Ishikawa (cell line): ENCODE data around the gene WNK1.

Source experiments
- CEBPB ChIP-seq: IDR thresholded peaks from 2 replicates; pipeline ENCODE4 v1.6.1; 2012
- CREB1 ChIP-seq: IDR thresholded peaks from 2 replicates; pipeline ENCODE4 v1.6.1; 2012; ENCODE audit warnings: low read depth
- EGR1 ChIP-seq: IDR thresholded peaks from 2 replicates; pipeline ENCODE4 v1.6.1; 2012
- EP300 ChIP-seq: IDR thresholded peaks from 2 replicates; pipeline ENCODE4 v1.6.1; 2012; ENCODE audit warnings: borderline replicate concordance
- FOXM1 ChIP-seq: IDR thresholded peaks from 2 replicates; pipeline ENCODE4 v1.6.1; 2012; ENCODE audit warnings: low read depth, borderline replicate concordance
- MAX ChIP-seq: IDR thresholded peaks from 2 replicates; pipeline ENCODE4 v1.6.1; 2012
- NFIC ChIP-seq: IDR thresholded peaks from 2 replicates; pipeline ENCODE4 v1.6.1; 2012
- RAD21 ChIP-seq: IDR thresholded peaks from 2 replicates; pipeline ENCODE4 v1.6.1; 2012; ENCODE audit warnings: low read depth
- REST ChIP-seq: IDR thresholded peaks from 2 replicates; pipeline ENCODE4 v1.6.1; 2012; ENCODE audit warnings: low read depth, mild to moderate bottlenecking
- TAF1 ChIP-seq: IDR thresholded peaks from 2 replicates; pipeline ENCODE4 v1.6.1; 2012; ENCODE audit warnings: low read depth, mild to moderate bottlenecking
- TCF12 ChIP-seq: IDR thresholded peaks from 2 replicates; pipeline ENCODE4 v1.6.1; 2012; ENCODE audit warnings: low read depth
- TEAD4 ChIP-seq: IDR thresholded peaks from 2 replicates; pipeline ENCODE4 v1.6.1; 2012
- USF1 ChIP-seq: IDR thresholded peaks from 2 replicates; pipeline ENCODE4 v1.6.1; 2012
- YY1 ChIP-seq: IDR thresholded peaks from 2 replicates; pipeline ENCODE4 v1.6.1; 2012; ENCODE audit warnings: low read depth
- ZBTB7A ChIP-seq: IDR thresholded peaks from 2 replicates; pipeline ENCODE4 v1.6.1; 2012; ENCODE audit warnings: low read depth

Gene WNK1

GRCh38 chr12:916712-917445 is 164.5 kb downstream of the WNK1 start:
- TF ChIP-seq TEAD4 (no peak), REST (no peak), EP300 (no peak), CEBPB (no peak), FOXM1 (no peak), EGR1 (no peak), RAD21 (no peak), CREB1 (no peak), YY1 (no peak), USF1 (no peak), MAX (no peak), NFIC (no peak), TCF12 (no peak), TAF1 (no peak), ZBTB7A (no peak)

GRCh38 chr12:920676-921075 is 168.3 kb downstream of the WNK1 start:
- TF ChIP-seq TCF12 (no peak), EGR1 (no peak), NFIC (no peak), YY1 (no peak)

GRCh38 chr12:922285-922684 is 169.9 kb downstream of the WNK1 start:
- no peak for TF ChIP-seq ZBTB7A
- no peak for TF ChIP-seq TCF12
- TF ChIP-seq EGR1 = no peak
- TF ChIP-seq TEAD4 = no peak
- TF ChIP-seq CEBPB = no peak
- no peak for TF ChIP-seq REST
- TF ChIP-seq CREB1 = no peak
- TF ChIP-seq FOXM1 = no peak
- no peak for TF ChIP-seq EP300
- no peak for TF ChIP-seq RAD21
- no peak for TF ChIP-seq USF1
- TF ChIP-seq YY1 = no peak
- TF ChIP-seq NFIC = no peak

- TF ChIP-seq REST (no peak), EP300 (no peak), TEAD4 (no peak), CREB1 (no peak), YY1 (no peak), TCF12 (no peak), ZBTB7A (no peak), FOXM1 (no peak), CEBPB (no peak), RAD21 (no peak)
Measured at GRCh38 chr12:926641-927040, 174.3 kb downstream of the WNK1 start.

- no peak for TF ChIP-seq REST
- no peak for TF ChIP-seq FOXM1
- no peak for TF ChIP-seq EP300
- TF ChIP-seq MAX = no peak
- TF ChIP-seq TEAD4 = no peak
- TF ChIP-seq TCF12 = no peak
- TF ChIP-seq NFIC = no peak
- no peak for TF ChIP-seq EGR1
- TF ChIP-seq YY1 = no peak
- TF ChIP-seq ZBTB7A = no peak
- no peak for TF ChIP-seq RAD21
- TF ChIP-seq TAF1 = no peak
- no peak for TF ChIP-seq USF1
Measured at GRCh38 chr12:931060-931459, 178.7 kb downstream of the WNK1 start.
